Loucy (cell line): ENCODE results near the gene QPRT.

Source experiments
- H2AFZ ChIP-seq: fragments of 200-600 bp; sonication (generic); 2 replicates; pipeline ENCODE4 v1.6.0; 2016; ENCODE audit warnings: antibody characterized with exemption, mild to moderate bottlenecking, low read length, moderate library complexity
- H3F3A ChIP-seq: fragments of 200-600 bp; 2 replicates; pipeline ENCODE4 v1.6.0; 2016; ENCODE audit warnings: antibody characterized with exemption, low read depth, mild to moderate bottlenecking
- H3K27me3 ChIP-seq: fragments of 200-600 bp; sonication (generic); 2 replicates; pipeline ENCODE4 v1.6.1; 2014; ENCODE audit warnings: low read length, mild to moderate bottlenecking; ENCODE audit not compliant: insufficient read depth, poor library complexity, severe bottlenecking
- H3K36me3 ChIP-seq: fragments of 200-600 bp; sonication (generic); 2 replicates; pipeline ENCODE4 v1.6.1; 2016; ENCODE audit warnings: low read length; ENCODE audit not compliant: insufficient read depth
- H3K4me1 ChIP-seq: fragments of 200-600 bp; sonication (generic); 2 replicates; pipeline ENCODE4 v1.5.1; 2014; ENCODE audit warnings: low read length, mild to moderate bottlenecking; ENCODE audit not compliant: insufficient read depth, poor library complexity, severe bottlenecking
- H3K4me2 ChIP-seq: fragments of 200-600 bp; sonication (generic); 2 replicates; pipeline ENCODE4 v1.6.0; 2014; ENCODE audit warnings: antibody characterized with exemption, low read length, low read depth, mild to moderate bottlenecking; ENCODE audit not compliant: poor library complexity, severe bottlenecking
- H3K4me3 ChIP-seq: fragments of 200-600 bp; sonication (generic); 2 replicates; pipeline ENCODE4 v1.5.1; 2014; ENCODE audit warnings: low read length, mild to moderate bottlenecking, mixed read lengths; ENCODE audit not compliant: poor library complexity, severe bottlenecking
- H3K79me2 ChIP-seq: fragments of 200-600 bp; sonication (generic); 2 replicates; pipeline ENCODE4 v1.6.1; 2014; ENCODE audit warnings: low read length; ENCODE audit not compliant: insufficient read depth
- H3K9ac ChIP-seq: fragments of 200-600 bp; sonication (generic); 2 replicates; pipeline ENCODE4 v1.6.0; 2014; ENCODE audit warnings: mild to moderate bottlenecking, low read depth, low read length, moderate library complexity; ENCODE audit not compliant: poor library complexity, severe bottlenecking
- H3K9me2 ChIP-seq: fragments of 200-600 bp; sonication (generic); replicated peaks from 2 replicates; pipeline ENCODE4 v1.6.1; 2016; ENCODE audit warnings: low read depth, low read length, mixed read lengths
- H3K9me3 ChIP-seq: fragments of 200-600 bp; sonication (generic); 2 replicates; pipeline ENCODE4 v1.6.1; 2014; ENCODE audit warnings: mild to moderate bottlenecking, antibody characterized with exemption, low read length, low read depth; ENCODE audit not compliant: insufficient read depth
- H4K20me1 ChIP-seq: fragments of 200-600 bp; sonication (generic); 2 replicates; pipeline ENCODE4 v1.6.0; 2014; ENCODE audit warnings: antibody characterized with exemption, low read length, mild to moderate bottlenecking; ENCODE audit not compliant: insufficient read depth, poor library complexity, severe bottlenecking
- EZH2phosphoT487 ChIP-seq: fragments of 200-600 bp; IDR thresholded peaks from 2 replicates; pipeline ENCODE4 v1.6.1; 2018; ENCODE audit warnings: antibody characterized with exemption, mild to moderate bottlenecking, moderate library complexity, borderline replicate concordance
- TF ChIP-seq, protein P1 (sequence below): fragments of 200-600 bp; sonication (generic); conservative IDR thresholded peaks from 2 replicates; pipeline ENCODE4 v1.5.1; 2014; ENCODE audit warnings: mild to moderate bottlenecking, antibody characterized with exemption, low read length

QPRT gene

DNA sequence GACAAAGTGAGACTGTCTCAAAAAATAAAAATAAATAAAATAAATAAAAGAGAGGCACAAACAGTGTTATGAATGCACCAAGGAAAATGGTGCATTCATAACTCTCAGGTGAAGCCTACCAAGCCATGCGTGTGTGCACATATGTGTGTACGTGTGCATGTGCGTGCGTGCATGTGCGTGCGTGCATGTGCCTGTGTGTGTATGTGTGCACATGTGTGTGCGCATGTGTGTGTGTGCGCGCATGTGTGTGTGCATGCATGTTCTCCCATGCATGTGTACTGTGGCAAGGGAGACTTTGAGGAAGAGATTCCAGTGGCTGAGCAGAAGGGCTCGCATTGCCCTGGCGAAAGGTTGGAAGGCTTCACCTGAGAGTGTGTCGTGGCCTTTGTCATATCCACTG lies 11.2 kb upstream of the QPRT start:
- Histone ChIP-seq H3K9me2 (no peaks in the 10 kb centered on the region), H4K20me1 (peaks cover 74% of the 10 kb centered on the region), H3K36me3 (peaks cover 30% of the 10 kb centered on the region), H3K4me1 (peaks cover 32% of the 10 kb centered on the region), H3K79me2 (peaks cover 97% of the 10 kb centered on the region), H3K9ac (no peak overlapping the region), H2AFZ (no peak overlapping the region), H3K9me3 (no peaks in the 10 kb centered on the region), H3F3A (no peaks in the 10 kb centered on the region), H3K4me2 (peak overlapping the region; percentile 100), H3K27me3 (peaks cover 14% of the 10 kb centered on the region), H3K4me3 (peak overlapping the region; percentile 91)
- TF ChIP-seq, protein P1, sequence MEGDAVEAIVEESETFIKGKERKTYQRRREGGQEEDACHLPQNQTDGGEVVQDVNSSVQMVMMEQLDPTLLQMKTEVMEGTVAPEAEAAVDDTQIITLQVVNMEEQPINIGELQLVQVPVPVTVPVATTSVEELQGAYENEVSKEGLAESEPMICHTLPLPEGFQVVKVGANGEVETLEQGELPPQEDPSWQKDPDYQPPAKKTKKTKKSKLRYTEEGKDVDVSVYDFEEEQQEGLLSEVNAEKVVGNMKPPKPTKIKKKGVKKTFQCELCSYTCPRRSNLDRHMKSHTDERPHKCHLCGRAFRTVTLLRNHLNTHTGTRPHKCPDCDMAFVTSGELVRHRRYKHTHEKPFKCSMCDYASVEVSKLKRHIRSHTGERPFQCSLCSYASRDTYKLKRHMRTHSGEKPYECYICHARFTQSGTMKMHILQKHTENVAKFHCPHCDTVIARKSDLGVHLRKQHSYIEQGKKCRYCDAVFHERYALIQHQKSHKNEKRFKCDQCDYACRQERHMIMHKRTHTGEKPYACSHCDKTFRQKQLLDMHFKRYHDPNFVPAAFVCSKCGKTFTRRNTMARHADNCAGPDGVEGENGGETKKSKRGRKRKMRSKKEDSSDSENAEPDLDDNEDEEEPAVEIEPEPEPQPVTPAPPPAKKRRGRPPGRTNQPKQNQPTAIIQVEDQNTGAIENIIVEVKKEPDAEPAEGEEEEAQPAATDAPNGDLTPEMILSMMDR: no peak
- no peak for TF ChIP-seq EZH2phosphoT487

GRCh38 chr16:29668267-29668666 lies 10.7 kb upstream of the QPRT start:
- H3K4me1 ChIP-seq: peaks cover 32% of the 10 kb centered on the region
- H3K27me3 ChIP-seq: peaks cover 14% of the 10 kb centered on the region
- peaks cover 98% of the 10 kb centered on the region for H3K79me2 ChIP-seq
- peaks cover 30% of the 10 kb centered on the region for H3K36me3 ChIP-seq
- no peak for TF ChIP-seq EZH2phosphoT487
- TF ChIP-seq, protein P1: no peak
- no peak overlapping the region for H2AFZ ChIP-seq
- no peaks in the 10 kb centered on the region for H3K9me3 ChIP-seq
- H3K4me2 ChIP-seq: peak overlapping the region; percentile 100
- peak overlapping the region; percentile 91 for H3K4me3 ChIP-seq
- H4K20me1 ChIP-seq: peaks cover 74% of the 10 kb centered on the region
- H3K9ac ChIP-seq: no peak overlapping the region
- H3K9me2 ChIP-seq: no peaks in the 10 kb centered on the region
- no peaks in the 10 kb centered on the region for H3F3A ChIP-seq

DNA sequence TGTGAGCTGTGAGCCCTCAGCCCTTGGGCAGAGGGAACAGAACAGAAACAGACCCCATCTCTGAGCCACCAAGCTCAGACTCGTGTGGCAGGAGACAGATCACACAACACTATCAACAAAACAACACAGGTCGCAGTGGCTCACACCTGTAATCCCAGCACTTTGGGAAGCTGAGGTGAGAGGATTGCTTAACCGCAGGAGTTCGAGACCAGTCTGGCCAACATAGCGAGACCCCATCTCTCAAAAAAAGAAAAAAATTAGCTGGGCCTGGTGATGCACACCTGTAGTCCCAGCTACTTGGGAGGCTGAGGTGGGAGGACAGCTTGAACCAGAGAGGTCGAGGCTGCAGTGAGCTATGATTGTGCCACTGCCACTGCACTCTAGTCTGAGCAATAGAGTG lies 5.5 kb upstream of the QPRT start:
- Histone ChIP-seq H3K79me2 (peaks cover 69% of the 10 kb centered on the region), H3F3A (0 out of 2 replicates have a peak, but pooled peaks cover 3% of the 10 kb centered on the region), H3K27me3 (no peaks in the 10 kb centered on the region), H3K36me3 (peaks cover 3% of the 10 kb centered on the region; the same call in 1 of the 2 replicates), H3K9me3 (no peaks in the 10 kb centered on the region), H3K4me2 (no peak overlapping the region), H2AFZ (no peak overlapping the region), H3K4me3 (no peak overlapping the region), H3K9me2 (no peaks in the 10 kb centered on the region), H4K20me1 (peaks cover 26% of the 10 kb centered on the region), H3K9ac (no peak overlapping the region), H3K4me1 (peaks cover 28% of the 10 kb centered on the region)
- TF ChIP-seq EZH2phosphoT487: no peak
- TF ChIP-seq, protein P1: no peak
